ENCODE measurements around the gene BORCS5.
A peak's percentile ranks its signal among the peaks of the same experiment; 100 is the strongest.

The BORCS5 gene

GRCh38 chr12:12440784-12441428 lies 84.0 kb downstream of the BORCS5 start:
- DNase-seq = no peak

- DNase-seq = no peak
These were observed 84.5 kb downstream of the BORCS5 start for GRCh38 chr12:12441429-12441807.

- no peak for DNase-seq
These were observed 85.1 kb downstream of the BORCS5 start for GRCh38 chr12:12441843-12442461.

- DNase-seq = peak; percentile 45
These were observed 85.7 kb downstream of the BORCS5 start for GRCh38 chr12:12442548-12443071.

- peak; percentile 44 for DNase-seq
These were observed 86.6 kb downstream of the BORCS5 start for GRCh38 chr12:12443431-12443878.

GRCh38 chr12:12445165-12445881 lies 88.4 kb downstream of the BORCS5 start:
- DNase-seq = no peak

GRCh38 chr12:12445882-12446181 lies 89.0 kb downstream of the BORCS5 start:
- no peak for DNase-seq

- no peak for DNase-seq
These were observed 89.9 kb downstream of the BORCS5 start for GRCh38 chr12:12446786-12447185.

GRCh38 chr12:12447236-12447635 lies 90.4 kb downstream of the BORCS5 start:
- no peak for DNase-seq

- no peak for DNase-seq
These were observed 91.0 kb downstream of the BORCS5 start for GRCh38 chr12:12447837-12448236.

GRCh38 chr12:12449533-12450025 lies 92.7 kb downstream of the BORCS5 start:
- DNase-seq = no peak

- no peak for DNase-seq
These were observed 93.2 kb downstream of the BORCS5 start for GRCh38 chr12:12450043-12450471.

GRCh38 chr12:12451098-12451497 lies 94.2 kb downstream of the BORCS5 start:
- no peak for DNase-seq

- no peak for DNase-seq
These were observed 95.5 kb downstream of the BORCS5 start for GRCh38 chr12:12452326-12452902.

GRCh38 chr12:12453635-12454034 lies 96.8 kb downstream of the BORCS5 start:
- DNase-seq = no peak

- DNase-seq = no peak
These were observed 97.4 kb downstream of the BORCS5 start for GRCh38 chr12:12454315-12454714.

- peak; percentile 64 for DNase-seq
These were observed 99.8 kb downstream of the BORCS5 start for GRCh38 chr12:12456637-12457036.

GRCh38 chr12:12460935-12461922 lies 104.4 kb downstream of the BORCS5 start:
- no peak for DNase-seq

GRCh38 chr12:12461923-12462315 lies 105.0 kb downstream of the BORCS5 start:
- DNase-seq = no peak

GRCh38 chr12:12465522-12465921 lies 108.6 kb downstream of the BORCS5 start:
- DNase-seq = no peak

GRCh38 chr12:12466157-12466556 lies 109.3 kb downstream of the BORCS5 start:
- no peak for DNase-seq

GRCh38 chr12:12467264-12467663 lies 110.4 kb downstream of the BORCS5 start:
- no peak for DNase-seq
